ENCODE measurements around the gene MARCHF9.

MARCHF9 gene

DNA sequence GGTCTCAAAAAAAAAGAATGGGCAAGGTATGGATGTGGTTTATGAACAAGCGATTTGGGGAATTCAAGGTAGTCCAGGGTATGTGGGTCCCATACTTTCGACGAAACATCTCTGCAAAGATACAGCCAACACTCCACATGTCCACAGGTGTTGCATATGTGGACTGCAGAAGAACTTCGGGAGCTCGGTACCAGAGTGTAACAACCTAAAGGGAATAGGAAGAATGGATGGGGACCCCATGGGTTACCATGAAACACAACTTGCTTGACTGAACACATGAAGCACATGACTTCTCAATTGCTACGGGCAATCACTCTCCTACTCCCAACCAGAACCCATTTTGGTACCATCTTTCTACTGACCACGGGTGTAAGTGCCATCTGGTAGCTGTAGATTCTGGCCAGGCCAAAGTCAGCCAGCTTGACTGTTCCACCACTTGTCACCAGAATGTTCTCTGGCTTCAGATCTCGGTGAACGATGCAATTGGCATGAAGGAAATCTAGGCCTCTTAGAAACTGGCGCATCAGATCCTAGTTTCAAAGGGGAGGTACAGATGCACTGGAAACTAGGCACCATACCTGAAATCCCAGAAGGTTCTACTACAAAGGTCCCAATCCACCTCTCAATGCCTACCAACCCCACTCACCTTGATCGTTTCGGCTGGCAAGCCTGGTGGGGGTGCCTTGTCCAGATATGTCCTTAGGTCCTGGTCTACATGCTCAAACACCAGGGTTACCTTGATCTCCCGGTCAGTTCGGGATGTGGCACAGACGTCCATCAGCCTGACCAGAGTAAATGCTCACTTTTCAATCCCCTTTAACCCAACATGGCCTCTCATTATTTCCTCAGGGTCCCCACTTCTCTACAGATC, 4.1 kb upstream of the MARCHF9 start:
- H3K9me3 ChIP-seq: no peaks in the 10 kb centered on the region
- intact Hi-C loops (cut with DNase I; ENCODE audit: low total_unique reads): no loop called here
- H3K36me3 ChIP-seq: peaks cover 23 to 49% (median 27%) of the 10 kb centered on the region in 3 donors
- H3K27me3 ChIP-seq: no peaks in the 10 kb centered on the region
- TF ChIP-seq, protein P1, sequence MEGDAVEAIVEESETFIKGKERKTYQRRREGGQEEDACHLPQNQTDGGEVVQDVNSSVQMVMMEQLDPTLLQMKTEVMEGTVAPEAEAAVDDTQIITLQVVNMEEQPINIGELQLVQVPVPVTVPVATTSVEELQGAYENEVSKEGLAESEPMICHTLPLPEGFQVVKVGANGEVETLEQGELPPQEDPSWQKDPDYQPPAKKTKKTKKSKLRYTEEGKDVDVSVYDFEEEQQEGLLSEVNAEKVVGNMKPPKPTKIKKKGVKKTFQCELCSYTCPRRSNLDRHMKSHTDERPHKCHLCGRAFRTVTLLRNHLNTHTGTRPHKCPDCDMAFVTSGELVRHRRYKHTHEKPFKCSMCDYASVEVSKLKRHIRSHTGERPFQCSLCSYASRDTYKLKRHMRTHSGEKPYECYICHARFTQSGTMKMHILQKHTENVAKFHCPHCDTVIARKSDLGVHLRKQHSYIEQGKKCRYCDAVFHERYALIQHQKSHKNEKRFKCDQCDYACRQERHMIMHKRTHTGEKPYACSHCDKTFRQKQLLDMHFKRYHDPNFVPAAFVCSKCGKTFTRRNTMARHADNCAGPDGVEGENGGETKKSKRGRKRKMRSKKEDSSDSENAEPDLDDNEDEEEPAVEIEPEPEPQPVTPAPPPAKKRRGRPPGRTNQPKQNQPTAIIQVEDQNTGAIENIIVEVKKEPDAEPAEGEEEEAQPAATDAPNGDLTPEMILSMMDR (IDR thresholded peaks at IDR 0.05): no peak
- H3K4me1 ChIP-seq: peaks cover 0 to 31% (median 21%) of the 10 kb centered on the region in 4 donors
- H3K27ac ChIP-seq: peak overlapping the region; percentile 86 to 95
- no peak for DNase-seq
- H3K4me3 ChIP-seq: peak overlapping the region; percentile 65 to 88

DNA sequence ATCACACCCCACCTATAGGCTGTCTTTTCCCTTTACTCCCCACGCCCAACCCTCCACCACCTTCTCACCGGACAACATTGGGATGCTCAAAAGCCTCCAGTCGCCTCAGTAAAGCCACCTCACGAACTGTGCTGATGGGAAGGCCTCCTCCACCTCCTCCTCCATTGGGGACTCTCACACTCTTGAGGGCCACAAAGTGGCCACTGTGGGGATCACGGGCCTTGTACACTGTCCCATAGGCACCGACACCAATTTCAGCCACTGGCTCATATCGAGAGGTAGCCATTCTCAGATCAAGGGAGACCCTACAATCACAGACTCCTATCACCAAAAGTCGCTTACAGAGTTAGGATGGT, 3.5 kb upstream of the MARCHF9 start:
- H3K27ac ChIP-seq: peak overlapping the region; percentile 86 to 95
- no peaks in the 10 kb centered on the region for H3K9me3 ChIP-seq
- H3K27me3 ChIP-seq: no peaks in the 10 kb centered on the region
- H3K4me1 ChIP-seq: peaks cover 0 to 32% (median 22%) of the 10 kb centered on the region in 4 donors
- H3K4me3 ChIP-seq: peak overlapping the region; percentile 65 to 88
- intact Hi-C loops (cut with DNase I; ENCODE audit: low total_unique reads): no loop called here
- TF ChIP-seq, protein P1 (IDR thresholded peaks at IDR 0.05): no peak
- no peak for DNase-seq
- peaks cover 23 to 45% (median 27%) of the 10 kb centered on the region in 3 donors for H3K36me3 ChIP-seq

DNA sequence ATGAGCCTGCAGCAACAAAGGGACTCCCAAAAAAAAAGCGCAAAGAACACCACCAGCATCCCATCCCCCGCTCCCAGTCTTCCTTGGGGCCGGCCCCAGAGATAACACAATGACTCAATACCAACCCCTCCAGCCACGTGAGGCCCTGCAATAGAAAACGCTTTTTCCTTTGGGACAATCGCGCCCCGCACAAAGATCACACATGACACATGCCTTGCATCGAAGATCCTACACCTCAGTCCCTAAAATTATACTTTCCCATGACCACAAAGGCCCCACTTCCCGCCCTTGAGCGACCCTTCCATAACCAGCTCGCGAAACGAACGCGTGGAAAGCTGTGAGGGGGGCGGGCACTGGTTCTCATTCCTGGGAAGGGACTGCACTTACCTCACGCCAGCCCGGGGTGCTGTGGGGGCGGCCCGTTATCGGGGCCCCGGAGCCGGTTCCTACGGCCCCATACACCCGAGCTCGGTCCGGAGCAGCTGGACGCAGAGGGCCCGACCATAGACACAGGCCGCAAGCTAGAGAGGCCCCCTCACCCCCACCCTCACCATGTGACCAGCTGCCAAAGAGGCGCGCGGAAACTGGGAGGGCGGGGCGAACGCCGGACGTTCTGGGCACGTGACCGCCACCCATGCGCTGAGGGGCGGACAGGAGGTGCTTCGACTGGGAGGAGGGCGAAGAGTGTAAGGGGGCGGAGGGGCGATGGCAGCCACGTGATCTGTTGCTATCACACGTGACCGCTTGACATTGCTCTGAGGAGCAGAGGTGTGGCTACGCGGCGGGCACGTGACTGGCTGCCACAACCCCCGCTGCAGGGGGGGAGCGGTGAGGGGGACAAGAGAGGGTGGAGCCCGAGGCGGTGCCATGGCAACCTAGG, 2.9 kb upstream of the MARCHF9 start, which contains the start of gene CDK4:
CDK4 (minus strand) TSS at position 523 of the 880 bp plus-strand sequence. CDS start 593 bp downstream, outside the sequence.
- intact Hi-C loops (cut with DNase I; ENCODE audit: low total_unique reads): no loop called here
- no peaks in the 10 kb centered on the region for H3K9me3 ChIP-seq
- no peaks in the 10 kb centered on the region for H3K27me3 ChIP-seq
- H3K4me3 ChIP-seq: peak within 1 kb of the TSS; percentile 65 to 88
- peaks cover 19 to 39% (median 24%) of the 10 kb centered on the region in 3 donors for H3K36me3 ChIP-seq
- peaks cover 0 to 32% (median 22%) of the 10 kb centered on the region in 4 donors for H3K4me1 ChIP-seq
- TF ChIP-seq, protein P1 (IDR thresholded peaks at IDR 0.05): peak in 1 of 2 experiments; percentile 17
- DNase-seq: peak; percentile 99 to 100
- peak within 1 kb of the TSS; percentile 86 to 95 for H3K27ac ChIP-seq

DNA sequence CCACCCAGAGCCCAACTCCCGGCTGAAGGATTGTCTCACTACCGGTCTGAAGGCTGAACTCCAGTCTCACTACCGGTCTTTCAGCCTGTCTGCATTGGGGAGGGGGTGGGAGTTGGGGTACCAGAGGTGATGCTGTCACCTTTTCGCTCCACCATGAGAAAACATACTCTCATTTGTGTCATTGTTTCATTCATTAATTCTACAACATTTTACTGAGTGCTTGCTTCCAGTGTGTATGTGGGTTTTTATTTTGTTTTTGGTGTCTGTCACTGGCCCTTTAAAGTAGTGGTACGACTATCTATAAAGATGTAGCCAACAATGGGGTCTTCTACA, 2.3 kb upstream of the MARCHF9 start:
- peaks cover 0 to 32% (median 22%) of the 10 kb centered on the region in 4 donors for H3K4me1 ChIP-seq
- H3K36me3 ChIP-seq: peaks cover 13 to 33% (median 18%) of the 10 kb centered on the region in 3 donors
- no peak for DNase-seq
- H3K27me3 ChIP-seq: no peaks in the 10 kb centered on the region
- no peaks in the 10 kb centered on the region for H3K9me3 ChIP-seq
- H3K4me3 ChIP-seq: peak overlapping the region; percentile 65 to 88
- peak overlapping the region; percentile 60 to 95 for H3K27ac ChIP-seq
- TF ChIP-seq, protein P1 (IDR thresholded peaks at IDR 0.05): no peak
- intact Hi-C loops (cut with DNase I; ENCODE audit: low total_unique reads): no loop called here

DNA sequence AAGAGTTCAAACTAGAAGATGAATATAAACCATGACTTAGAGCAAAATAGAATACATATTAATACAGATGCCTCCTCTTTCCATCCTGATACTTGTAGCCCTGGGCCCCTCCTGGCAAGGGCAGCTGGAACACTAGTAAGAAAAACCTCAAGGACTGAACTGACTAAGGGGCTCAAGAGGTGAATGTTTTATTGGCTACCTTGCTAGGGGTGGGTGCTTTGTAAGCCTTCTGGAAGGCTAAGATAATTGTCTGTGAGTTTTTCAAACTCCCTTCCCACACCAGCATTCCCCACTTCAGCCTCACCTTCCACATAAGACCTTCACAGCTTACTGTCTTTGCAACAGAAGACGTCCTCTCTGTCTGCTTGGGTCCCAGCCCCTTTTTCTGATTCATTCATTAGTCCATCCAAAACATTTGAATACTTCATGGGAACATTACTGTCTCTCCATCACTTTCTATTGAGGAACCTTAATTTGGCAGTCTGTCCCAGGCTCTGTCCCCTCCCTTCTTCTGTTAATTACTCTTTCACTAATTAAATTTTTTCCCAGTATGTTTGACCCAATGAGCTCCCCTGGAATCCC, 1.1 kb upstream of the MARCHF9 start:
- H3K4me3 ChIP-seq: no peak overlapping the region
- no peaks in the 10 kb centered on the region for H3K27me3 ChIP-seq
- peaks cover 3 to 32% (median 13%) of the 10 kb centered on the region in 3 donors for H3K36me3 ChIP-seq
- no peak for DNase-seq
- intact Hi-C loops (cut with DNase I; ENCODE audit: low total_unique reads): no loop called here
- TF ChIP-seq, protein P1 (IDR thresholded peaks at IDR 0.05): no peak
- peaks cover 0 to 32% (median 22%) of the 10 kb centered on the region in 4 donors for H3K4me1 ChIP-seq
- no peaks in the 10 kb centered on the region for H3K9me3 ChIP-seq
- H3K27ac ChIP-seq: no peak overlapping the region
